NT2/D1 (cell line): Measurements from ENCODE around the gene TMPRSS15.

ENCODE experiments used
- SUZ12 ChIP-seq: IDR thresholded peaks from 2 replicates; pipeline ENCODE4 v1.6.1; 2011; ENCODE audit not compliant: insufficient read length, insufficient read depth; ENCODE audit errors: extremely low read depth
- YY1 ChIP-seq: IDR thresholded peaks from 2 replicates; pipeline ENCODE4 v1.6.1; 2011; ENCODE audit not compliant: insufficient read length, insufficient read depth

DNA sequence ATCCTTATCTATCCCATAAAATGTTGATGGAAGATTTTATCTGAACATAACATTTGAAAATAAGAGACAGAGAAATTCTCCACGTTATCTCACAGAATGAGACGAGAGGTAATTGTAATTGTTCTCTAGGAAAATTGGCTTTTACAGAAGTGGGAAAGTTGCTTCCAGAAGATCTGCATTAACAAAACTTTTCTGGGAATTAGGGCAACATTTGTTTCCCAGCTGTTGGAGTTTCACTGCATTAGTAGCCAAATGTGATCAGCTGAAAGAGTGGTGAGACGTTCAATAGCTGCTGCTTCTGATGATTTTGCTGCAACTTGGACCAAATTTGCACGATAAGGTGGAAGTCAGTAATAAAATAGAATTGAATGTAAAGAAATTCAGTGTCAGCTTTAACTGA lies 151.3 kb downstream of the TMPRSS15 start:
- no peak for TF ChIP-seq SUZ12
- no peak for TF ChIP-seq YY1
